HepG2 (cell line): Measurements from ENCODE around the gene GPX1. TPM values are rescaled to one million over a fixed set of nuclear protein-coding genes. Genes with fewer than 3 reads are reported as not detected.
A peak's percentile ranks its signal among the peaks of the same experiment; 100 is the strongest.

Experiments
- ARID2 ChIP-seq: sonication (generic); formaldehyde crosslinking; IDR thresholded peaks from 2 replicates; pipeline ENCODE4 v1.8.1; 2022; ENCODE audit warnings: mild to moderate bottlenecking, missing genetic modification reagents, borderline replicate concordance
- ARID4A ChIP-seq: sonication (generic); formaldehyde crosslinking; IDR thresholded peaks from 2 replicates; pipeline ENCODE4 v1.5.0; 2020; ENCODE audit warnings: mild to moderate bottlenecking, missing genetic modification reagents, borderline replicate concordance
- CBX1 ChIP-seq: IDR thresholded peaks from one replicate; pipeline ENCODE4 v1.6.1; 2016; ENCODE audit warnings: antibody characterized with exemption, low read depth
- CSRNP2 ChIP-seq: sonication (generic); formaldehyde crosslinking; conservative IDR thresholded peaks from 2 replicates; pipeline ENCODE4 v1.8.0; 2022; ENCODE audit warnings: low read depth, missing genetic modification reagents
- ETV5 ChIP-seq: IDR thresholded peaks from 2 replicates; pipeline ENCODE4 v1.6.1; 2018; ENCODE audit warnings: missing biosample characterization, missing genetic modification reagents, inconsistent platforms, borderline replicate concordance
- GATA4 ChIP-seq: sonication (generic); IDR thresholded peaks from 2 replicates; pipeline ENCODE4 v1.6.1; 2016; ENCODE audit warnings: antibody characterized with exemption, low read depth, borderline replicate concordance
- JUN ChIP-seq: sonication (generic); formaldehyde crosslinking; IDR thresholded peaks from 2 replicates; pipeline ENCODE4 v1.4.0; 2020; ENCODE audit warnings: mild to moderate bottlenecking, missing genetic modification reagents
- MAX ChIP-seq: IDR thresholded peaks from 2 replicates; pipeline ENCODE4 v1.6.1; 2012; ENCODE audit warnings: inconsistent platforms
- MIXL1 ChIP-seq: IDR thresholded peaks from 2 replicates; pipeline ENCODE4 v1.6.1; 2016
- MYNN ChIP-seq: sonication (generic); formaldehyde crosslinking; IDR thresholded peaks from 2 replicates; pipeline ENCODE4 v1.4.0; 2020; ENCODE audit warnings: mild to moderate bottlenecking, low read depth, missing genetic modification reagents
- NFATC3 ChIP-seq: sonication (generic); formaldehyde crosslinking; IDR thresholded peaks from 2 replicates; pipeline ENCODE4 v1.5.1; 2020; ENCODE audit warnings: mild to moderate bottlenecking, missing genetic modification reagents
- NPAS2 ChIP-seq: sonication (generic); formaldehyde crosslinking; IDR thresholded peaks from 2 replicates; pipeline ENCODE4 v1.8.0; 2022; ENCODE audit warnings: mild to moderate bottlenecking, missing genetic modification reagents, borderline replicate concordance
- PHB2 ChIP-seq: fragments of 450-650 bp; IDR thresholded peaks from 2 replicates; pipeline ENCODE4 v1.6.1; 2018; ENCODE audit not compliant: partially characterized antibody
- POGK ChIP-seq: sonication (generic); formaldehyde crosslinking; conservative IDR thresholded peaks from 2 replicates; pipeline ENCODE4 v1.8.0; 2022; ENCODE audit warnings: mild to moderate bottlenecking, moderate library complexity, missing genetic modification reagents
- YEATS4 ChIP-seq: sonication (generic); formaldehyde crosslinking; IDR thresholded peaks from 2 replicates; pipeline ENCODE4 v1.4.0; 2020; ENCODE audit warnings: missing genetic modification reagents, borderline replicate concordance
- ZBTB37 ChIP-seq: sonication (generic); formaldehyde crosslinking; IDR thresholded peaks from 2 replicates; pipeline ENCODE4 v1.4.0; 2020; ENCODE audit warnings: mild to moderate bottlenecking, missing genetic modification reagents
- ZFP36L1 ChIP-seq: sonication (generic); formaldehyde crosslinking; IDR thresholded peaks from 2 replicates; pipeline ENCODE4 v1.8.0; 2022; ENCODE audit warnings: mild to moderate bottlenecking, missing genetic modification reagents, moderate library complexity
- ZNF597 ChIP-seq: sonication (generic); formaldehyde crosslinking; IDR thresholded peaks from 2 replicates; pipeline ENCODE4 v1.5.0; 2020; ENCODE audit warnings: missing genetic modification reagents
- ZNF737 ChIP-seq: sonication (generic); formaldehyde crosslinking; IDR thresholded peaks from 2 replicates; pipeline ENCODE4 v1.5.0; 2020; ENCODE audit warnings: missing genetic modification reagents, mild to moderate bottlenecking, borderline replicate concordance
- polyA plus RNA-seq, 8 experiments: library from polyadenylated mRNA; depleted of rRNA in 3 of 8; stranded (reverse) in 7 of 8; unstranded in 1 of 8; fragments of >200 nt; fragmentation: Illumina TruSeq in 4 of 8; extraction: Trizol in 4 of 8; gene quantifications; 2 replicates each; pipeline versions ENCODE4 v1.2.1 to v1.2.3, GENCODE V29; 2011 to 2016; ENCODE audit warnings: low read depth in 4 of 8, missing spikeins in 1 of 8, mixed read lengths in 1 of 8; ENCODE audit not compliant: insufficient read depth in 1 of 8
- total RNA-seq, 5 experiments: library from RNA; depleted of rRNA; stranded (reverse); fragments of >200 nt; fragmentation: Illumina TruSeq; extraction: Trizol; gene quantifications; 2 replicates each; pipeline ENCODE4 v1.2.3, GENCODE V29; 2016; ENCODE audit warnings: low read depth in 1 of 5

Gene GPX1
- total and polyA plus RNA-seq, 2 of the 13 experiments (the other 11 are each of a cell fraction or from before 2014, with no cell fraction given), result 149 to 168 TPM

- TF ChIP-seq ZNF597 (CRISPR knock-in tag) (no peak), JUN (CRISPR knock-in tag) (0 out of 2 replicates have a peak, but pooled peaks have one; percentile 25), MIXL1 (CRISPR knock-in tag) (no peak; the same call in 1 of the 2 replicates), YEATS4 (CRISPR knock-in tag) (peak; percentile 92), ARID4A (CRISPR knock-in tag) (peak; percentile 89; the same call in 1 of the 2 replicates), NPAS2 (CRISPR knock-in tag) (no peak), ZNF737 (no peak), MYNN (CRISPR knock-in tag) (no peak), NFATC3 (CRISPR knock-in tag) (no peak), CBX1 (no peak), ETV5 (CRISPR knock-in tag) (peak; percentile 97), PHB2 (no peak), MAX (peak; percentile 98), ARID2 (CRISPR knock-in tag) (peak; percentile 80; the same call in 1 of the 2 replicates), GATA4 (no peak; the same call in 1 of the 2 replicates), CSRNP2 (CRISPR knock-in tag) (no peak), ZFP36L1 (peak; percentile 94), POGK (CRISPR knock-in tag) (peak; percentile 78), ZBTB37 (CRISPR knock-in tag) (no peak)
Observed at GRCh38 chr3:49358217-49358883, at the start of gene GPX1 (continued).
